ENCODE measurements around the gene AR.

The AR gene

GRCh38 chrX:67568769-67569168 lies 24.9 kb downstream of the AR start:
- no peak for TF ChIP-seq REST (IDR thresholded peaks at IDR 0.05; ENCODE audit: low read depth)
- TF ChIP-seq TCF12 (IDR thresholded peaks at IDR 0.05; ENCODE audit: low read depth) = no peak
- no peak for TF ChIP-seq EGR1 (IDR thresholded peaks at IDR 0.05)
- no peak for TF ChIP-seq EP300 (IDR thresholded peaks at IDR 0.05; ENCODE audit: borderline replicate concordance)
- no peak for TF ChIP-seq TEAD4 (IDR thresholded peaks at IDR 0.05)
- no peak for TF ChIP-seq RAD21 (IDR thresholded peaks at IDR 0.05; ENCODE audit: low read depth)
- no peak for TF ChIP-seq TAF1 (IDR thresholded peaks at IDR 0.05; ENCODE audit: low read depth)
- no peak for TF ChIP-seq USF1 (IDR thresholded peaks at IDR 0.05)
- TF ChIP-seq FOXM1 (IDR thresholded peaks at IDR 0.05; ENCODE audit: borderline replicate concordance, low read depth) = no peak
- TF ChIP-seq YY1 (IDR thresholded peaks at IDR 0.05; ENCODE audit: low read depth) = no peak
- no peak for TF ChIP-seq CEBPB (IDR thresholded peaks at IDR 0.05)
- no peak for TF ChIP-seq ZBTB7A (IDR thresholded peaks at IDR 0.05; ENCODE audit: low read depth)
- no peak for TF ChIP-seq CREB1 (IDR thresholded peaks at IDR 0.05; ENCODE audit: low read depth)

GRCh38 chrX:67570839-67571238 lies 27.0 kb downstream of the AR start:
- TF ChIP-seq USF1 (IDR thresholded peaks at IDR 0.05) = no peak
- TF ChIP-seq MAX (IDR thresholded peaks at IDR 0.05) = no peak

GRCh38 chrX:67574696-67575095 lies 30.9 kb downstream of the AR start:
- TF ChIP-seq RAD21 (IDR thresholded peaks at IDR 0.05; ENCODE audit: low read depth) (no peak), EP300 (IDR thresholded peaks at IDR 0.05; ENCODE audit: borderline replicate concordance) (no peak), TAF1 (IDR thresholded peaks at IDR 0.05; ENCODE audit: low read depth) (no peak), FOXM1 (IDR thresholded peaks at IDR 0.05; ENCODE audit: borderline replicate concordance, low read depth) (no peak), YY1 (IDR thresholded peaks at IDR 0.05; ENCODE audit: low read depth) (no peak), CEBPB (IDR thresholded peaks at IDR 0.05) (no peak), USF1 (IDR thresholded peaks at IDR 0.05) (no peak), EGR1 (IDR thresholded peaks at IDR 0.05) (no peak), MAX (IDR thresholded peaks at IDR 0.05) (no peak), TEAD4 (IDR thresholded peaks at IDR 0.05) (no peak), REST (IDR thresholded peaks at IDR 0.05; ENCODE audit: low read depth) (no peak)

- no peak for TF ChIP-seq FOXM1 (IDR thresholded peaks at IDR 0.05; ENCODE audit: borderline replicate concordance, low read depth)
- no peak for TF ChIP-seq EGR1 (IDR thresholded peaks at IDR 0.05)
- no peak for TF ChIP-seq EP300 (IDR thresholded peaks at IDR 0.05; ENCODE audit: borderline replicate concordance)
- no peak for TF ChIP-seq TCF12 (IDR thresholded peaks at IDR 0.05; ENCODE audit: low read depth)
- no peak for TF ChIP-seq CREB1 (IDR thresholded peaks at IDR 0.05; ENCODE audit: low read depth)
- no peak for TF ChIP-seq MAX (IDR thresholded peaks at IDR 0.05)
- TF ChIP-seq USF1 (IDR thresholded peaks at IDR 0.05) = no peak
- TF ChIP-seq ZBTB7A (IDR thresholded peaks at IDR 0.05; ENCODE audit: low read depth) = no peak
- no peak for TF ChIP-seq REST (IDR thresholded peaks at IDR 0.05; ENCODE audit: low read depth)
Observed at GRCh38 chrX:67582436-67582835, 38.6 kb downstream of the AR start.
